RWPE1 (cell line): ENCODE data around the gene CA4.

Experiments
- CTCF ChIA-PET: fragments of 350-600 bp; sonication (Branson Sonifier 250); formaldehyde crosslinking; extraction: SDS; loops from one replicate; lab custom pipeline; 2021; lab: Yijun Ruan, JAX
- POLR2A ChIA-PET: fragments of 400-600 bp; formaldehyde crosslinking; extraction: SDS; loops from one replicate; lab custom pipeline; 2020; ENCODE audit warnings: antibody characterized with exemption; ENCODE audit not compliant: low non-redundant PET; lab: Yijun Ruan, JAX
- DNase-seq: peaks from one replicate; pipeline ENCODE4 v3.0.0; 2012; ENCODE audit warnings: low spot score
- H3K27ac ChIP-seq: fragments of 450-650 bp; 2 replicates; pipeline ENCODE4 v1.5.1; 2017
- TF ChIP-seq, protein P1 (sequence below): fragments of 450-650 bp; conservative IDR thresholded peaks from 2 replicates; pipeline ENCODE4 v1.5.1; 2017; ENCODE audit warnings: low read depth, mild to moderate bottlenecking

The CA4 gene

DNA sequence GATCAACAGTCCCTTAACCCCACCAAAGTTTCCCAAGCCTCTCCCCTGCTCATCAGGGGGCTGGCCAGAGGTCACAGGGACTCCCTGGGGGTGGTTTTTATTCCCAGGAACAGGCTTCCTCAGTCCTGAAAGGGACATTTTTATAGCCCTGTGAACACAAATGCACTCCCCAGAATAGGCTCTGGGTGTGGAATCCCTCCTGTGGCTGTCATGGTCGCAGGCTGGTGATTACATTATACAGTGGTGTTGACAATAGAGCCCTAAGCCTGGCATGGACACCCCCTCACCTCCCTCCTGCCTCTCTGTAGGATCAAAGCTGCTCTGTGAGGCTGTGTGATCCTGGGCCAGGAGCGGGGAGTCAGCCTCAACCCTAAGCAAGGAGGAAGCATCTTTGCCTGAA lies 1.4 kb upstream of the CA4 start:
- no peak overlapping the region for H3K27ac ChIP-seq
- TF ChIP-seq, protein P1, sequence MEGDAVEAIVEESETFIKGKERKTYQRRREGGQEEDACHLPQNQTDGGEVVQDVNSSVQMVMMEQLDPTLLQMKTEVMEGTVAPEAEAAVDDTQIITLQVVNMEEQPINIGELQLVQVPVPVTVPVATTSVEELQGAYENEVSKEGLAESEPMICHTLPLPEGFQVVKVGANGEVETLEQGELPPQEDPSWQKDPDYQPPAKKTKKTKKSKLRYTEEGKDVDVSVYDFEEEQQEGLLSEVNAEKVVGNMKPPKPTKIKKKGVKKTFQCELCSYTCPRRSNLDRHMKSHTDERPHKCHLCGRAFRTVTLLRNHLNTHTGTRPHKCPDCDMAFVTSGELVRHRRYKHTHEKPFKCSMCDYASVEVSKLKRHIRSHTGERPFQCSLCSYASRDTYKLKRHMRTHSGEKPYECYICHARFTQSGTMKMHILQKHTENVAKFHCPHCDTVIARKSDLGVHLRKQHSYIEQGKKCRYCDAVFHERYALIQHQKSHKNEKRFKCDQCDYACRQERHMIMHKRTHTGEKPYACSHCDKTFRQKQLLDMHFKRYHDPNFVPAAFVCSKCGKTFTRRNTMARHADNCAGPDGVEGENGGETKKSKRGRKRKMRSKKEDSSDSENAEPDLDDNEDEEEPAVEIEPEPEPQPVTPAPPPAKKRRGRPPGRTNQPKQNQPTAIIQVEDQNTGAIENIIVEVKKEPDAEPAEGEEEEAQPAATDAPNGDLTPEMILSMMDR: no peak
- no peak for DNase-seq
- CTCF ChIA-PET: no interaction called here
- POLR2A ChIA-PET: interaction anchor here (0.6 kb wide), 1 partner anchor 18 kb away, joined by 4 read pairs; no protein-coding TSS in a partner anchor

DNA sequence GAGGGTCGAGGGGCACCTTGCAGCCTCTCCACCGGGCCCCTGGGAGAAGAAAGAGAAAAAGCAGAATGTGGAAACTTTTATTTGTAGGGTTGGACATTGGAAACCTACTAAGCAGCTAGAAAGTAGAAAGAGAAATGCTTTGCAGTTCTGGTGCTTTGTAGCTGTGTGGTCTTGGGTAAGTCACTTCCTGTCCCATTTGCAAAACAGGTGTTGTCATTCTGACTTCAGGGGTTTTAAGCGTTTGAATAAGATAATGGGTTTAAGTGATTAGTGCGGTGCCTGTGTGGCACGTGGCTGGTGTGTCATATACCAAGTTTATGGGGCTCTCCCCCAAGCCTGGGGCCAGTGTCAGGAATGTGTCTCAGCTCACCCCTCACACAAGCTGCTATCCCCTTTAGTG lies 1.6 kb downstream of the CA4 start:
- no peak overlapping the region for H3K27ac ChIP-seq
- DNase-seq: no peak

DNA sequence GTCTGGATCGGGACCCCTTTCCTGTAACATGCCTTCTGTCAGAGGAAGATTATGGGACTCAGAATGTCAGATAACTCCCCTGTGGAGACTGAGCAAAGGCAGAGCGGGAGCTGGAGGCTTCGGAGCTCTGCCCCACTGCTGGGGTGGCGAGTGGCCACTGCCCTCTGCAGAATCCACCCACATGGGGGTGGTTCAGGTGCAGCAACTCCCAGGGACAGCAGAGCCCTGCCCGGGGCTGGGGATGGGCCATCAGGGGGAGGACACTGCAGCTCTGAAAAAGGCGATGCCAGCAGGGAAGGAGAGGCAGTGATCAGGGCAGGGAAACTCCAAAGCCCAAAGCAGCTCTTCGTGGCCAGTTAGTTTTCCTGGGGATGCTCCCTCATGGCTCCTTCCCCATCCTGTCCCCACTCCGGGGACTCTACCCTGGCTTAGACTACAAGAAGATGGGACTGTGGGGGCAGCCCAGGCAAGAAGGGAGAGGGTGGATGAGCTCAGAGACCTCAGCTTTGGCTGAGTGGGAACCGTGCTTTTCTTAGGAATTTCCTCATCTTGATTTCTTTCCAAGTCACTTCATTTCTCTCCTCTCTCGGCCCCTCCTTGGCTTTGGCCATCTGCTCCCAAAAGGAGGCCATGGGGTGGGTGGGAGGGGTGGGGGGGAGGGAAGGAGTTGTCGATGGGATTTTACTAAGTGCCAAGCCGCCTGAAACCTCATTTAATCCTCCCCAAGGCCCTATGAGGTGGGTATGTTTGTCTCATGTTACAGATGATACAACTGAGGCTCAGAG lies 4.0 kb downstream of the CA4 start:
- H3K27ac ChIP-seq: no peak overlapping the region
- POLR2A ChIA-PET: interaction anchor here (0.9 kb wide), 1 partner anchor 12 kb away, joined by 4 read pairs; no protein-coding TSS in a partner anchor

More for the DNA sequence above, 1.6 kb downstream of the CA4 start:
- CTCF ChIA-PET: interaction anchor here (0.9 to 1.3 kb wide), 2 partner anchors 9 to 241 kb away, joined by 3 to 14 read pairs; no protein-coding TSS in a partner anchor
- POLR2A ChIA-PET: no interaction called here
- TF ChIP-seq, protein P1: no peak

DNA sequence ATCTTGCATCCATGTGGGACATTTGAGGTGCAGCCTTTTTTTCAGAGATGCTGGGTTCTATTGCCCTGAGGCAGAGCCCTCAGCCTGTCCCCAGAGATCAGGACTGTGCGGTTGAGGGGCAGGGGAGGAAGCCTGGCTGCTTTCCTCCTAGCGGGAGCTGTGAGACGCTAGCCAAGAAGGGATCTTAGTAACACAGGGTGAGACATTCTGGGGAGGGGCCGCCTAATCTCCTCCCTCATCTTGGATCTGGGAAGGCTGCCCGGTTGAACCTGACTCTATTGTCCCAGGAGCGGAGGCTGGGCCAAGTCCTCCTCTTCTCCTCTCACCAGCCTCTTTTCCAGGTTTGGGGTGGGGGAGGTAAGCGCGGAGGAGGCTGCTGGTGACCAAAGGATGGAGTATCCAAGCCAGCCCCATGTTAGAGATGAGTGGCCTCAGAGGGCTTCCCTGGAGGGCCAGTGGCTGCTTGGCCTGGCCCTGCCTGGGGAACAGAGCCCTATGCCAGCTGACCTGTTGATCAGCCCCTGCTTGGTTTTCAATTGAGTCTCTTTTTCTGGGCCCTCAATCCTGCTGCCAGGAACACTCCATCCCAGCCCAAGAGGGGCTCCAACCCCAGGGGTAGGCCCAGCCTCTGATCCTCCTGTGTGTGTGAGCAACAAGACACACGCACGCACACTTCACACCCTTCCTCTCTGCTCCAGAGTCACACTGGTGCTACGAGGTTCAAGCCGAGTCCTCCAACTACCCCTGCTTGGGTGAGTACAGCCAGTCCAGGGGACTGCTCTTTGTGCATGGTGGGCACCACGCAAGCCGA lies 5.0 kb downstream of the CA4 start:
- ChIA-PET CTCF (no interaction called here), POLR2A (no interaction called here)
- DNase-seq: peak; percentile 23
- TF ChIP-seq, protein P1: no peak
- H3K27ac ChIP-seq: no peak overlapping the region

More for the DNA sequence above, 4.0 kb downstream of the CA4 start:
- no peak for DNase-seq
- CTCF ChIA-PET: no interaction called here
- TF ChIP-seq, protein P1: no peak

DNA sequence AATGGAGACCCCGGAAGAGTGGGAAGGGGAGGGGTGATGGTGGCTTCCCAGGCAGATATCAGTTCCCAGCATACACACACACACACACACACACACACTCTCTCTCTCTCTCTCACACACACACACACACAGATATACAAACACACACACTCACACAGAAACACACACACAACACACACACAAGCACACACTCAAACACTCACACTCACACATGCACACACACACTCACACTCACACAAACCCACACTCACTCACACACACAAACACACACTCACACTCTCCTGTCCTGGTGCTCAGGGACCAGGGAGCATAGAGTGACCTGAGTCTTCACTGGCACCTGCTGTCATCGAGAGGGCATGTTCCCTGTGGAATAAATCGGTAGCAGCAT lies 5.6 kb downstream of the CA4 start:
- ChIA-PET CTCF (no interaction called here), POLR2A (no interaction called here)
- DNase-seq: no peak

DNA sequence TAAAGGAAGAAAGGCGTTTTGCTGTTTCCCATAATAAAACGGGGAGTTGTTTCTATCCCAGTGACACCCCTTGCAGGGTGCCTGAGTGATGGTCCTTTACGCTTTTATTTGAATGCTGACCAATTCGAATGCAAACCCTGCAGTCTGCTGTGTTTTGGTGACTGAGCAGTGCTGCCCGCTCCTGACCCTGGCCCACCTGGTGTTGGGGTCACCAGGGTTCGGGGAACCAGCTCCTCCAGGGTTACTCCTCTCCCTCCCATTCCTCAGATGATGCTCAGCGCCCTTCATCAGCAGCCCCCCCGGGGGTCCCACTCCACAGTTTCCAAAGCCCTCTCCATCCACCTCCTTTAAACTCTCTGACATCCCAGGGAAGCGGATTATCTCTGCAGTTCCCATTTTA lies 6.0 kb downstream of the CA4 start:
- POLR2A ChIA-PET: no interaction called here
- DNase-seq: no peak
- CTCF ChIA-PET: no interaction called here
- no peak overlapping the region for H3K27ac ChIP-seq
- TF ChIP-seq, protein P1: no peak

More for the DNA sequence above, 5.6 kb downstream of the CA4 start:
- TF ChIP-seq, protein P1: no peak
- no peak overlapping the region for H3K27ac ChIP-seq
